Kidney (tissue), 14 donors: ENCODE measurements around the gene NUP214. TPM values are rescaled to one million over a fixed set of nuclear protein-coding genes. Genes with fewer than 3 reads are reported as not detected.

Experiments
- DNase-seq, 5 donors: peaks; one replicate each; pipeline ENCODE4 v3.0.0-alpha.2; 2013 to 2020
- FAIRE-seq: peaks from 2 replicates; lab custom pipeline; 2012; peaks lifted over from hg19 to GRCh38; lab: Jason Lieb, UNC
- H3K27ac ChIP-seq, 2 donors: one replicate each; pipeline ENCODE4 v1.7.0; 2013; ENCODE audit warnings: low read depth in 2 of 2, low read length in 2 of 2, inconsistent platforms in 1 of 2
- H3K27me3 ChIP-seq: one replicate; pipeline ENCODE4 v1.7.1; 2013; ENCODE audit warnings: low read length, inconsistent platforms; ENCODE audit not compliant: control insufficient read depth, insufficient read depth
- H3K36me3 ChIP-seq, 3 donors: one replicate each; pipeline versions ENCODE4 v1.7.0 to v1.7.1; 2013; ENCODE audit warnings: low read length in 3 of 3, control low read depth in 1 of 3, inconsistent platforms in 1 of 3; ENCODE audit not compliant: insufficient read depth in 3 of 3, control insufficient read depth in 2 of 3
- H3K4me1 ChIP-seq, 3 donors: one replicate each; pipeline versions ENCODE4 v1.7.0 to v1.7.1; 2013; ENCODE audit warnings: low read length in 3 of 3, inconsistent platforms in 1 of 3, low read depth in 1 of 3; ENCODE audit not compliant: control insufficient read depth in 2 of 3, insufficient read depth in 2 of 3
- H3K4me3 ChIP-seq, 3 donors: one replicate each; pipeline versions ENCODE4 v1.7.0 to v1.8.1; 2013; ENCODE audit warnings: low read length in 3 of 3, control low read depth in 1 of 3, inconsistent platforms in 1 of 3
- H3K9ac ChIP-seq, 3 donors: one replicate each; pipeline versions ENCODE4 v1.7.0 to v1.7.1; 2013; ENCODE audit warnings: low read length in 3 of 3, control low read depth in 1 of 3, inconsistent platforms in 1 of 3
- H3K9me3 ChIP-seq, 3 donors: one replicate each; pipeline versions ENCODE4 v1.7.0 to v1.7.1; 2013; ENCODE audit warnings: low read length in 3 of 3, control low read depth in 1 of 3, inconsistent platforms in 1 of 3; ENCODE audit not compliant: control insufficient read depth in 2 of 3, insufficient read depth in 1 of 3
- intact Hi-C: fragments of 100-400 bp; cut with DNase I; formaldehyde crosslinking; loops from one replicate; pipeline ENCODE4 v1.11.1; 2022
- polyA plus RNA-seq: library from polyadenylated mRNA; stranded (reverse); fragments of 350-450 nt; fragmentation: Illumina TruSeq; extraction: RNeasy Lipid Tissue Mini Kit (QIAGEN cat#74804); gene quantifications from one replicate; pipeline ENCODE4 v1.2.3, GENCODE V29; 2014; ENCODE audit warnings: low read depth, low replicate concordance; ENCODE audit not compliant: insufficient read depth
- total RNA-seq: library from RNA; stranded (reverse); fragmentation: NEBNext Ultra II Directional; extraction: Animal tissue kit (Norgen Biotek cat#: 25700); gene quantifications from one replicate; pipeline ENCODE4 v1.2.1, GENCODE V29; 2021
- TF ChIP-seq, protein P1 (sequence below): IDR thresholded peaks from 3 replicates; pipeline ENCODE4 v1.5.1; 2012; ENCODE audit warnings: mild to moderate bottlenecking, moderate library complexity, borderline replicate concordance; ENCODE audit not compliant: insufficient read depth; ENCODE audit errors: extremely low read depth
- donor health status: control.
- donor health status: control.
- donor health status: control.
- donor health status: control.
- donor health status: control.
- donor health status: DM: yes; HTN: yes; CAD: no.
- donor health status: Normal renal cell carcinoma (clear cell type).

NUP214 gene
- total and polyA plus RNA-seq, 2 donors from 2014 or later = 28.4 to 75.3 TPM

DNA sequence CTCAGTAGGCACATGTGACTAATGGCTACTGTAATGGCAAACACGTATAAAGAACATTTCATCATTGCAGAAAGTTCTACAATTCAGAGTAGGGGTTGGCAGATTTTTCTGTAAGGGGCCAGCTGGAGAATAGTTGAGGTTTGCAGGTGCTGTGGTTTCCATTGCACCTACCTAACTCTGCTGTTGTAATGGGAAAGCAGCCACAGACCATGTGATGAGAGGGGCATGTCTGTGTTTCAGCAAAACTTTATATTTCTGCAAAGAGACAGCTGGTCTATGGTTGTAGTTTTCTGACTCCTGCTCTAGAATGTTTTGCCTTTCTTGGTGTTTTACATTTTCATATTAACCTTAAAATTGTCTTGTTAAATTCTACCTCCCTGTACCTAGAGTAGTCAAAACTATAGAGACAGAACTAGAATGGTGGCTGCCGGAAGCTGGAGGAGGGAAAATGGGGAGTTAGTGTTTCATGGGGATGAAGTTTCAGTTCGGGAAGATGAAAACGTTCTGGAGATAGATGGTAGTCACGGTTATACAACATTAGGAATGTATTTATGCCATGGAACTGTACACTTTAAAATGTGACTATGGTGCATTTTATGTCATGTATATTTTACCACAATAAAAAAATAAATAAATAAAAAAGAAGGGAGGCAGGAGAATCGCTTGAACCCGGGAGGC lies 44.3 kb downstream of the NUP214 start:
- Histone ChIP-seq H3K4me1 (no peaks in the 10 kb centered on the region), H3K27ac (no peak overlapping the region), H3K4me3 (no peak overlapping the region), H3K9ac (no peak overlapping the region), H3K36me3 (peaks cover under 1 to 29% (median 5%) of the 10 kb centered on the region in 3 donors), H3K9me3 (no peaks in the 10 kb centered on the region), H3K27me3 (no peaks in the 10 kb centered on the region)
- FAIRE-seq = no peak
- DNase-seq = peak in 3 of 5 donors; percentile 26 to 71 (median 53)
- TF ChIP-seq, protein P1, sequence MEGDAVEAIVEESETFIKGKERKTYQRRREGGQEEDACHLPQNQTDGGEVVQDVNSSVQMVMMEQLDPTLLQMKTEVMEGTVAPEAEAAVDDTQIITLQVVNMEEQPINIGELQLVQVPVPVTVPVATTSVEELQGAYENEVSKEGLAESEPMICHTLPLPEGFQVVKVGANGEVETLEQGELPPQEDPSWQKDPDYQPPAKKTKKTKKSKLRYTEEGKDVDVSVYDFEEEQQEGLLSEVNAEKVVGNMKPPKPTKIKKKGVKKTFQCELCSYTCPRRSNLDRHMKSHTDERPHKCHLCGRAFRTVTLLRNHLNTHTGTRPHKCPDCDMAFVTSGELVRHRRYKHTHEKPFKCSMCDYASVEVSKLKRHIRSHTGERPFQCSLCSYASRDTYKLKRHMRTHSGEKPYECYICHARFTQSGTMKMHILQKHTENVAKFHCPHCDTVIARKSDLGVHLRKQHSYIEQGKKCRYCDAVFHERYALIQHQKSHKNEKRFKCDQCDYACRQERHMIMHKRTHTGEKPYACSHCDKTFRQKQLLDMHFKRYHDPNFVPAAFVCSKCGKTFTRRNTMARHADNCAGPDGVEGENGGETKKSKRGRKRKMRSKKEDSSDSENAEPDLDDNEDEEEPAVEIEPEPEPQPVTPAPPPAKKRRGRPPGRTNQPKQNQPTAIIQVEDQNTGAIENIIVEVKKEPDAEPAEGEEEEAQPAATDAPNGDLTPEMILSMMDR = no peak
- intact Hi-C loops = no loop called here

DNA sequence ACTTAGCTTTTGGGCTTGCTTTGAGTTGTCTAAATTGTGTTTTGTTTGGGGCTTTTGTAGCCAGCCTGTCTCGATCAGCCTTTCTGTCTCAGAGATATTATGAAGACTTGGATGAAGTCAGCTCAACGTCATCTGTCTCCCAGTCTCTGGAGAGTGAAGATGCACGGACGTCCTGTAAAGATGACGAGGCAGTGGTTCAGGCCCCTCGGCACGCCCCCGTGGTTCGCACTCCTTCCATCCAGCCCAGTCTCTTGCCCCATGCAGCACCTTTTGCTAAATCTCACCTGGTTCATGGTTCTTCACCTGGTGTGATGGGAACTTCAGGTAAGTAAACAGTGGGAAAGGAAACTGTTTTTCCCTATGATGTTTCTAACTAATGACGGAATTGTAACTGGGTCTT lies 48.6 kb downstream of the NUP214 start:
- FAIRE-seq = no peak
- Histone ChIP-seq H3K9me3 (no peaks in the 10 kb centered on the region), H3K36me3 (peaks cover 12 to 34% (median 31%) of the 10 kb centered on the region in 3 donors), H3K4me1 (no peaks in the 10 kb centered on the region), H3K4me3 (no peak overlapping the region), H3K27ac (no peak overlapping the region), H3K9ac (no peak overlapping the region), H3K27me3 (no peaks in the 10 kb centered on the region)
- TF ChIP-seq, protein P1 = no peak
- no peak for DNase-seq
- intact Hi-C loops = no loop called here

- Histone ChIP-seq H3K9me3 (no peaks in the 10 kb centered on the region), H3K36me3 (peaks cover 12 to 41% (median 38%) of the 10 kb centered on the region in 3 donors), H3K9ac (no peak overlapping the region), H3K4me3 (no peak overlapping the region), H3K27me3 (no peaks in the 10 kb centered on the region), H3K4me1 (no peaks in the 10 kb centered on the region), H3K27ac (no peak overlapping the region)
- FAIRE-seq (no peak), DNase-seq (no peak)
- intact Hi-C loops = loop anchor here (5.0 kb wide), 1 partner anchor 163 kb away; no protein-coding TSS in a partner anchor
- TF ChIP-seq, protein P1 = no peak
Observed at GRCh38 chr9:131174681-131175239, 49.4 kb downstream of the NUP214 start.
